ENCODE measurements around the gene PAXX. TPM values are rescaled to one million over a fixed set of nuclear protein-coding genes. Genes with fewer than 3 reads are reported as not detected.

Gene PAXX
- polyA plus RNA-seq, 3 donors, result 34.1 to 51.5 (median 49.1) TPM

GRCh38 chr9:136963341-136963740, 28.9 kb upstream of the PAXX start:
- no peak overlapping the region for H3K27ac ChIP-seq (ENCODE audit: low read depth, low read length)
- 86 to 93% (median 91%) methylated on average over 15 of the region's 15 CpGs for WGBS, 3 donors

DNA sequence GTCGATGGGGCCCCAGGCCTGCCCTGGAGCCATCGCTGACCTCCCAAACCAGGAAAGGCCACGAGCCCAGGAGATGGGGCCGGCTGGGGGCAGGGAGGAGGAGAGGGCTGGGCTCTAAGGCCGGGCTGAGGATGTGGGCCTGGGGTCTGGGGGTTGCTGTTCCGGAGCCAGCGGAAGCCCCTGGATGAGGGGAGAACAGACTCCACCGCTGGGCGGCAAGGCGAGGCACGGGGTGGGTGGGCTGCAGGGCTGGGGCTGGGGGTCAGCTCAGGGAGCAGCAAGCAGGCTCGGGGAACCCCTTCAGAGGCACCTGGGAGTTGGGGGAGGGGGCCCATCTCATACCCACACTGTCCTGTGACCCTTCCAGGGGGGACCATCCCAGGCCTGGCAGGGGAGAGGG, 28.5 kb upstream of the PAXX start:
- H3K27ac ChIP-seq (ENCODE audit: low read depth, low read length), result no peak overlapping the region
- WGBS, 3 donors, result 87 to 90% (median 89%) methylated on average over 11 to 12 of the region's 12 CpGs

DNA sequence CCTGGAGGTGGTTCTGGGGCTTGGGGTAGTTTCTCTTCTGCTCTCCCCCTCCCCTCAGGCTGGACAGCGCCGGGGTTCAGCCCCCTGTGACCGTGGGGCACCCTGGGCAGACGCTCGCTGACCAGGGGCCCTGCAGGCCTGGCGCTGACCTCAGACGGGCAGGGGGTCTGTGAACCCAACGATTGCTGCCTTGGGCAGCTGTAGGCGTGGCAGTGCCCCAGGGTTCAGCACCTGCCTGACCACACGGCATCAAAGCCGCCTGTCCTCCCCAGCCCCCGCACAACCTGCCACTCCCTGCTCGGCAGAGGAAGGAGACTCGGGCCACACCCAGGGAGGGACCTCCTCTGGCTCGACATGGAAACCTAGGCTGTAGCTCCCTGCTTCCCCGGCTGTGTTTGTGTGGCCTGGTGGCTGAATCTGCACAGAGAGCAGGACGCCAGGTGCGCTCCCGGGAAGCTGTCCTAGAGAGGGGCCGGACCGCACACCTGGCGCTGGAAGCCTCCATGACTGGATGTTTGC, 28.0 kb upstream of the PAXX start:
- 66 to 71% (median 69%) methylated on average over 21 to 22 of the region's 22 CpGs for WGBS, 3 donors
- no peak overlapping the region for H3K27ac ChIP-seq (ENCODE audit: low read depth, low read length)

GRCh38 chr9:136964833-136965422, 27.3 kb upstream of the PAXX start:
- H3K27ac ChIP-seq (ENCODE audit: low read depth, low read length), result no peak overlapping the region
- WGBS, 3 donors, result 81 to 87% (median 86%) methylated on average over 26 of the region's 26 CpGs

GRCh38 chr9:136965771-136966484, 26.3 kb upstream of the PAXX start:
- WGBS, 3 donors, result 14 to 26% (median 25%) methylated on average over 23 of the region's 23 CpGs
- H3K27ac ChIP-seq (ENCODE audit: low read depth, low read length), result no peak overlapping the region

DNA sequence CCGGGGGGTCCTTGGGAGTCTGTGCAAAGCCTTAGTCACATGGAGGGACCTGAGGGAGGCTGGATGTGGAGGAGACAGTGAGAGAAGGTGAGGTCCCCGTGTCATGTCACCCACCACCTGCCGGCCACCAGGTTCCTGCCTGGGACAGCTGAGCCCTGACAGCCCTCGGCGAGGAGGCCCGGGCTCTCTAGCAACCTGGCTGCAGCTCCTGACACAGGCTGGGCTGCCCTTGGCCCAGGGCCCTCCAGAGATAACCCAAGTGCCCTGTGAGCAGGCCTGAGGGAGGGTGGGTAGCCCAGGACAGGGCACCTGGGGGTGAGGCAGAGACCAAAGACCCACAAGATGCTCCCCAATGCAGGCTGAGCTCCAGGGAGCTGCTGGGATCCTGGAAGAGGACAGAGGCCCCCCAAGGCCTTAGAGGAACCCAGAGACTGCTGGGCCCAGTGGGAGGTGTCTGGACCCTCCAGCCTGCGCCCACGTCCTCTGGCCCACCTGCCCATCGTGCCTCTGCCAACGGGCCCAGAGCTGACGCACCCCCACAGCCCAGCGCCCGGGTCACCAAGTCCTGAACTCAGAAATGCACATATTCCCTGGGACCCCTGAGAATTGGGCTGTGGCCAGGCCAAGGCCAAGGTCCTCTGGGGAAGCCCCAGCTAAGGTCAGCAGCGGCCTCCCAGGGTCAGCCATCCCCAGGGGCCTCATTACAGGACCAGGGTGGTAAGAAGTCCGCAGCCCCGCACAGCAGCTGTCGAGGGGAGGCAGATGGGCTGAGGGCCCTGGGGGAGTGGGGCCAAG, 23.7 kb upstream of the PAXX start:
- 77 to 84% (median 82%) methylated on average over 16 to 17 of the region's 17 CpGs for WGBS, 3 donors
- no peak overlapping the region for H3K27ac ChIP-seq (ENCODE audit: low read depth, low read length)

GRCh38 chr9:136969150-136969549, 23.1 kb upstream of the PAXX start:
- WGBS, 3 donors, result 70 to 88% (median 74%) methylated on average over 11 to 17 of the region's 17 CpGs
- no peak overlapping the region for H3K27ac ChIP-seq (ENCODE audit: low read depth, low read length)

DNA sequence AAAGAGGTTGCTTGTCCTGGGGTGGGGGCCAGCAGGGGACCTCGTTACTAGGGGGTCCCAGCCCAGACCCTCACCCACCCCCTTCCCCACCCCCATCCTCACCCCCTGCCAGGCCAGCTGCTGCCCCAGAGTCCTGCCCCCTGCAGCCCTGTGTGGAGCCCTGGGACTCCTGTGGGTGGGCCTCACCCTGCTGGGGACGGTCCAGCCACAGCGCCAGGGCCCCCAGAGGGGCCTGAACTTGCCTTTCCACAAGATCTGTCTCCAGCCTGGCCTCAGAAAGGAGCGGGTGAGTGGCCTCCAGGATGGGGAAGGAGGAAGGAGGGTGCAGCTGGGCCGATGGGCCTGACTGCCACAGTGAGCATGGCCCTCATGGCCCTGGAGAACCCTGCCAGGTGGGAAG, 22.4 kb upstream of the PAXX start:
- H3K27ac ChIP-seq (ENCODE audit: low read depth, low read length), result no peak overlapping the region
- 69 to 84% (median 70%) methylated on average over 5 of the region's 5 CpGs for WGBS, 3 donors

DNA sequence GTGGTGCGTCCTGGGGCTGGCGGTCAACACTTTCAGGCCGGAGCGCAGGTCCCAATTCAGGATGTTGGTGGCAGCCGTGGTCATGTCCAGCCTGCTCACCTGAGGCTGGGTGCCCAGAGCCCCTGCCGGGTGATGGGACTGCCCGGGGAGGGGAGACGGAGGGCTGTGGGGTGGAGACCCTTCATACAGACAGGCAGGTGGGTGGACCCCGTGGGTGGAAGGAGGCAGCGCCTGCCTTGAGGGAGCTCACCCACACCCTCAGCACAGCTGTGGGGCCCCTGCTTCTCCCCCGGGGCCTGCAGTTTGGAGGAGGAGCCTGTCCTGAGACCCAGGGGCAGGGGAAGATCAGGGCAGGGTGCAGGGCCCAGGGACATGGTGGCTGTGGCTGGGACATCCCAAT, 21.9 kb upstream of the PAXX start:
- 78 to 87% (median 80%) methylated on average over 11 of the region's 11 CpGs for WGBS, 3 donors
- H3K27ac ChIP-seq (ENCODE audit: low read depth, low read length), result no peak overlapping the region

DNA sequence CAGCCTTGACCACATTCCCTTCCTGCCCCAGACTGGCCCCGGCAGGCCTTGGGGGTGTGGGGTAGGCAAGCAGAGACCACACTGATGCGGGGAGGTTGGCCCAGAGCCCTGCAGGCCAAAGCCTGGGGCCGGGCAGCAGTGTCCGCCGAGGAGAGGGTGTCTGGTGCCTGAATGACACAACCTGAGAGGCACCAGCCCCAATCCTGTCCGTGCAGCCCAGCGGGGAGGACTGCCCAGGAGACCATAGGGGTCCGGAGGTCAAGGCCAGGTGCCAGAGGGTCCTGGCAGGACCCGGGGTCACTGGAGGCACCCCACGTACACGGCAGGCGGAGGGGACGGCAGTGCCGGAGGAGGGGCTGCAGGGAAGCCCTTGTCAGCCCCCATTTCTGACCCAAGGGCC, 20.5 kb upstream of the PAXX start:
- H3K27ac ChIP-seq (ENCODE audit: low read depth, low read length), result no peak overlapping the region
- WGBS, 3 donors, result 75 to 87% (median 80%) methylated on average over 14 of the region's 14 CpGs

DNA sequence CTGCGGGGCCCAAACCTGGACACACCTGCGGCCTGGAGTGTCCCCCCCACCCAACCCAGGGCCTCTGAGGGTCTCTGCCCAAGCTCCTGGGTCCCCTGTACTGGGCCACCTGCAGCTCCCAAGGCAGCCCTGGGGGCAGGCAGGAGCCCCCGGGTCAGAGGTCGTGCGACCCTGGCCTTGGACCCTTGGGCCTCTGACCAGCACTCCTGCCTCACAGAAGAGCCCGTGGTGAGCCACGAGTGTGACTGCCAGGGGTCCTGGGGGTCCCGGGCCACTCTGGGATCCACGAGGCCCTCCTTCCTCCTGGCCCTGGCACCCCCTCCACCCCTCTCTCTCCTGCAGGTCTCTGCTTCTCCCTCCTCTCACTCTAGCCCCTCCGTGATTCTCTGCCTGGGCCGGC, 19.9 kb upstream of the PAXX start:
- WGBS, 3 donors, result 78 to 84% (median 82%) methylated on average over 9 to 11 of the region's 11 CpGs
- no peak overlapping the region for H3K27ac ChIP-seq (ENCODE audit: low read depth, low read length)

- no peak overlapping the region for H3K27ac ChIP-seq (ENCODE audit: low read depth, low read length)
- 47 to 72% (median 62%) methylated on average over 13 of the region's 13 CpGs for WGBS, 3 donors
These were observed 19.5 kb upstream of the PAXX start for GRCh38 chr9:136972743-136973142.

GRCh38 chr9:136973618-136974617, 18.3 kb upstream of the PAXX start:
- no peak overlapping the region for H3K27ac ChIP-seq (ENCODE audit: low read depth, low read length)
- 86 to 91% (median 89%) methylated on average over 27 to 29 of the region's 29 CpGs for WGBS, 3 donors

DNA sequence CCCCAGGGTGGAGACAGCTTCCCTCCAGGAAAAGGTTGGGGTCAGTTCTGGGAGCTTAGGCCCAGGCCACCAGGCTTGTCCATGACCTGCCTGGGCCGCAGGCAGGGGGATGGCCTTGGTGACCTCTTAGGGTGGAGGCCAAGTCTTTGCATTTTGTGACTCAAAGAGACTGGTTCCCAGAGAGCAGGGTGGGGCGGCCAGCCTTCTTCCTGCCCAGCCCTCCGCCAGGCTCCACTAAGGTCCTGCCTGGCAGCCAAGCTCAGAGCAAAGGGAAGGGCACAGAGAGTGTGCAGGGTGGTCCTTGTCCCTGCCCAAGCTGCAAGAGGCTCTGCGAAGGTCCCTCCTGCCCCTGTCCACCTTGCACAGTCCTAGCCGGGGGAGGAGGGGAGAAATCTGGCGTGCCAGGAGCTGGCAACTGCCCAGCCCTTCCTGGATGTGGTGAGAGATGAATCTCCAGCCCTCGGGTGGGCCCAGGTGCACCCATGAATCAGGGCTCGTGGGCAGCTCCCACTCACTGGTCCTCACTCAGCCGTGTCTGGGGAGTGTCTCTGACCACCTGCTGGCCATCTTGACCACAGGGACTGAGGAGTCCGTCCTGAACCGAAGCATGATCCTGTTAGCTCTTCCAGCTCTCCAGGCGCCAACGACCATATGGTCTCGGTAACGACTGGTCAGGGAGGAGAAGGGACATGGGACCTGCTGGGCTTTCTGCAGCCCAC, 17.2 kb upstream of the PAXX start:
- 52 to 71% (median 53%) methylated on average over 15 of the region's 15 CpGs for WGBS, 3 donors
- no peak overlapping the region for H3K27ac ChIP-seq (ENCODE audit: low read depth, low read length)

DNA sequence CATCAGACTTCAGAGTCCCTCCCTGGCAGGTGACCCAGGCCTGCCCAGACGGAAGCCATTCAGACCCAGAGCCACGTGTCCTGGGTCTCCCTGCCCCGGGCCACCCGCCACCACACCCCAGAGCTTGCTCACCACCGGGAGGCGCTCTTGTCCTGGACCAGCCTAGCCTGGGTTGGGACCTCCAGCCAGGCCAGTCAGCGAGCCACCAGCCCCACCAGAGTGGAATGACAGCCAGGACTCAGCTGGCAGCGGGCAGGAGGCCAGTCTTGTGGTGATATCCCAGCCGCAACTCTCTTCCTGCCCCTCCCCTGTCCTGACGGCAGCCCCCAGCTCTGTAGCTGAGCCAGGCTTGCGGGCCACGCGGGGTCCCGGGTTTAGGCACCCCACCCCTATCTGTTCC, 16.6 kb upstream of the PAXX start:
- 33 to 71% (median 37%) methylated on average over 14 of the region's 14 CpGs for WGBS, 3 donors
- no peak overlapping the region for H3K27ac ChIP-seq (ENCODE audit: low read depth, low read length)

- 50 to 81% (median 58%) methylated on average over 9 to 10 of the region's 10 CpGs for WGBS, 3 donors
- no peak within 1 kb of the TSS for H3K27ac ChIP-seq (ENCODE audit: low read depth, low read length)
These were observed 15.0 kb upstream of the PAXX start, which contains the start of gene PTGDS for GRCh38 chr9:136977223-136977622. PTGDS (plus strand) TSS chr9:136977504; CDS start chr9:136977579, 75 bp downstream.

DNA sequence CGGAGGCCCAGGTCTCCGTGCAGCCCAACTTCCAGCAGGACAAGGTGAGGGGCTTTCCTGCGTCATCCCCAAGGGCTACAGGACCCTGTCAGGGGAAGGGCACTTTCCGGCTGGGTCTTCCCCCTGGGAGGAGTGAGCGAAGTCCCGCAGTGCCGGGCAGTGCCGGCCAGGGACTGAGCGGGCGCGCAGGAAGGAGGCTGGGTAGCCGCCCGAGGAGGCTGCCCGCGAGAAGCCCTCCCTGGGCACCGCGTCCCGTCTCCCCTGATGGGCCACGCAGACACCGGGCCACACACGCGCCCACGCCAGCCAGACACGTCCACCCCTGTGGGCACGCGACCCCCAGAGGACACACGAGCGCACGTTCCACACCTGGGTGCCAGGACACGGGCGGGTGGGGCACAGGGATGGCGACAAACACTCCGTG, 14.6 kb upstream of the PAXX start:
- WGBS, 3 donors, result 18 to 28% (median 21%) methylated on average over 24 to 33 of the region's 33 CpGs
- H3K27ac ChIP-seq (ENCODE audit: low read depth, low read length), result no peak overlapping the region
